ENCODE results near the gene HLA-E. TPM values are rescaled to one million over a fixed set of nuclear protein-coding genes. Genes with fewer than 3 reads are reported as not detected.

Gene HLA-E
- total RNA-seq, 2 donors from 2014 or later = 133 to 216 TPM

DNA sequence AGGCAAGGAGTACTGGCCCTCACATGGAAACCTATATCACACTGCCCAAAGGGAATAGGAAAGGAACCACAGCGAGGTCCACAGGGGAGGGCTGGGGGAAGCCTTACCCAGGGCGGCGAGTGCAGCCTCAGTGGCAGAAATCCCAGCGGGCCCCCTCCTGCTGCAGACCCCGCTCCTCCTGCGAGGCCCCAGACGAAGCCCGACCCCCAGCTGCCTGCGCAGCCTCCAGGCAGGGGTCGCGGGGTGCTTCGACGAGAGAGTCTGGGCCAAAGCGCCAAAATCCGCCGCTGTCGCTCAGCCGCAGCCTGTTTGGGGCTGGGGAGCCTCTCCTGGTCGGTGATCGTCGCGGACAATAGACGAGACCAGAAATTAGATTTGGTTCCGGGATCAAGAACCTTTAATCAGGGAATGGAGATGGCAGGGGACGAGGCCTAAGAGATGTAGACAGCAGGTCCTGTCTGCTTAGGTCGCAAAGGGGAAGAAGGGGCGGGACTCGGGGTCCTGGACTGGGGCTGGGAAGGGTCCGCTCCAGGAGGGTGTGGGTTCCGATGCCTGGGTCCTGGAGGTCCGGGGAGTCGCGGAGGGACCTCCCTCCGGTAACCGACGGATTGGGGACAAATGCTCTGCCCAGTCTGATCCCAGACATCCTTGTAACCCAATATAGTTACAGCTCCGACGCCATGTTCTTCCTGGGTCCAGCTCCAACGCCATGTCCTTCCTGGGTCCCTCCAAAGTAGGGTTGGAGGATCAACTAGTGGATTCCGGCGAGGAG lies 36.4 kb upstream of the HLA-E start:
- WGBS, 2 donors = 29 to 44% methylated on average over 19 to 40 of the region's 41 CpGs
- intact Hi-C loops (cut with DNase I) = no loop called here

DNA sequence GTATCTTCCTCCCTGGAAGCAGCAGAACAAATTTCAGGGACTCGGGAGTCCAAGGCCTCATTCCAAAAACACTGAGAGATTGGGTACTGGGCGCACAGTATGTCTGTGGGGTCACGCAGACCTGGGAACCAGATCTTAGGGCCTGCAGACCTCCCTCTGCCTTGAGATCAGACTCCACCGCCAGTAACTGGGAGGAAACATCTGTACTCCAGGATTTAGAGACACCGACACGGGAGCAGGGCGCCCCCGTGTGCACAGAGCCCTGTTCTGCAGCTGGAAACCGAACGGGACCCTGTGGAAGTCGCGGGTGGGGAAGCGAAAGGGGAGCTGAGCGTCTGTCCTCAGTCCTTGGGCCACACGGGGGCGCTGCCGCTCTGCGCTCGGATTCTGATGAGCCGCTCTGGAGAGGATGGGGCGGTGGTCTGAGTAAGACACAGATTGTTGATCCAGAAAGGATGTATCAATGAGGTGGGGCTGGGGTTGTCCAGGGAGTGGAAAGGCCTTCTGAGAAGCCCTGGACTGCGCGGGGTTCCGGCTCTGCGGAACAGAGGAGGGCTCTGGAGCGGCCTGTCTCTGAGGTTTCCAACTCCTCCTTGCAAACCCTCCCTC lies 35.7 kb upstream of the HLA-E start:
- no peak overlapping the region for H3K27ac ChIP-seq
- peak; percentile 77 to 89 (median 84) for DNase-seq
- TF ChIP-seq POLR2A (IDR thresholded peaks at IDR 0.05) = no peak
- TF ChIP-seq, protein P1, sequence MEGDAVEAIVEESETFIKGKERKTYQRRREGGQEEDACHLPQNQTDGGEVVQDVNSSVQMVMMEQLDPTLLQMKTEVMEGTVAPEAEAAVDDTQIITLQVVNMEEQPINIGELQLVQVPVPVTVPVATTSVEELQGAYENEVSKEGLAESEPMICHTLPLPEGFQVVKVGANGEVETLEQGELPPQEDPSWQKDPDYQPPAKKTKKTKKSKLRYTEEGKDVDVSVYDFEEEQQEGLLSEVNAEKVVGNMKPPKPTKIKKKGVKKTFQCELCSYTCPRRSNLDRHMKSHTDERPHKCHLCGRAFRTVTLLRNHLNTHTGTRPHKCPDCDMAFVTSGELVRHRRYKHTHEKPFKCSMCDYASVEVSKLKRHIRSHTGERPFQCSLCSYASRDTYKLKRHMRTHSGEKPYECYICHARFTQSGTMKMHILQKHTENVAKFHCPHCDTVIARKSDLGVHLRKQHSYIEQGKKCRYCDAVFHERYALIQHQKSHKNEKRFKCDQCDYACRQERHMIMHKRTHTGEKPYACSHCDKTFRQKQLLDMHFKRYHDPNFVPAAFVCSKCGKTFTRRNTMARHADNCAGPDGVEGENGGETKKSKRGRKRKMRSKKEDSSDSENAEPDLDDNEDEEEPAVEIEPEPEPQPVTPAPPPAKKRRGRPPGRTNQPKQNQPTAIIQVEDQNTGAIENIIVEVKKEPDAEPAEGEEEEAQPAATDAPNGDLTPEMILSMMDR (IDR thresholded peaks at IDR 0.05) = peak; percentile 46 to 88 (median 71)
- no peak overlapping the region for H3K4me3 ChIP-seq
- no peaks in the 10 kb centered on the region for H3K36me3 ChIP-seq (replicated peaks in 1 of 2; ENCODE audit: insufficient read depth in 1 of 2, low read depth in 2 of 2)
- no peaks in the 10 kb centered on the region for H3K9me3 ChIP-seq
- 3% methylated on average over 21 to 24 of the region's 26 CpGs for WGBS, 2 donors
- intact Hi-C loops (cut with DNase I) = no loop called here
- H3K27me3 ChIP-seq = peaks cover 0 to 40% of the 10 kb centered on the region in 2 donors
- peaks cover 16% of the 10 kb centered on the region for H3K4me1 ChIP-seq
- ATAC-seq = peak; percentile 85

More for the DNA sequence above, 36.4 kb upstream of the HLA-E start:
- Histone ChIP-seq H3K36me3 (replicated peaks in 1 of 2; ENCODE audit: insufficient read depth in 1 of 2, low read depth in 2 of 2) (no peaks in the 10 kb centered on the region), H3K4me3 (no peak overlapping the region), H3K27ac (no peak overlapping the region), H3K27me3 (peaks cover 0 to 42% of the 10 kb centered on the region in 2 donors), H3K9me3 (no peaks in the 10 kb centered on the region), H3K4me1 (peaks cover 16% of the 10 kb centered on the region)
- DNase-seq = no peak
- ATAC-seq = no peak
- TF ChIP-seq, protein P1 (IDR thresholded peaks at IDR 0.05) = no peak
- TF ChIP-seq POLR2A (IDR thresholded peaks at IDR 0.05) = no peak

DNA sequence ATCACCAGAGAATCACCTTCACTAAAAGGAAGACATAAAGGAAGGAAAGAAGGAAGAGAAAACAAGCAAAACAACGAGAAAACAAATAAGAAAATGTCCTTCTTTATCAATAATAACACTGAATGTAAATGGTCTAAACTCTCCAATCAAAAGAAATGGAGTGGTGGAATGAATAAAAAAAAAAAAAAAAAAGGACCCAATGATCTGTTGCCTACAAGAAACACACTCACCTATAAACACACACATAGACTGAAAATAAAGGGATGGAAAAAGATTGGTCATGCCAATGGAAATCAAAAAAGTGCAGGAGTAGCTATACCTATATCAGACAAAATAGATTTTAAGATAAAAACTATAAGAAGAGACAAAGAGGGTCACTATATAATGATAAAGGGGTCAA lies 30.2 kb upstream of the HLA-E start:
- 23 to 33% methylated on average over 1 of the region's 1 CpG for WGBS, 2 donors
- H3K4me1 ChIP-seq = peaks cover 8% of the 10 kb centered on the region
- peaks cover 0 to 42% of the 10 kb centered on the region in 2 donors for H3K27me3 ChIP-seq
- H3K4me3 ChIP-seq = no peak overlapping the region
- TF ChIP-seq, protein P1 (IDR thresholded peaks at IDR 0.05) = no peak
- no peak for TF ChIP-seq POLR2A (IDR thresholded peaks at IDR 0.05)
- intact Hi-C loops (cut with DNase I) = no loop called here
- ATAC-seq (no peak), DNase-seq (no peak)
- no peaks in the 10 kb centered on the region for H3K36me3 ChIP-seq (replicated peaks in 1 of 2; ENCODE audit: insufficient read depth in 1 of 2, low read depth in 2 of 2)
- H3K27ac ChIP-seq = no peak overlapping the region
- H3K9me3 ChIP-seq = no peaks in the 10 kb centered on the region

DNA sequence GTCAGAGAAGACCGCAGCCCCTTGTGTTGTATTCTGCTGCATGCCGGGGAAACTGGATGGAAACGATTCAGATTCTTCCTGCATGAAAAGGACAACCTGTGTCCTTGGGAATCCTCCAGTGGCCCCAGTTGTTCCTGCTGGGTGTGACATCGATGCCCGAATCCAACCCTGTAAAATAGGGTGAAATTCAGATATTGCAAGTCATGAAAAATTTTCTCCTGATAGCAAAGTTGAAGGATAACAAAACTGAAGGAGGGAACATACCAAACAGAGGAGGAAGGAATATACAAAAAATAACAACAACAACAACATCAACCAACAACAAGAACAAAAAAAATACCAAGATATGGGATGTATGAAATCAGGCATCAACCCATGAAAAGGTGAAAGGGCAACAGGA lies 28.3 kb upstream of the HLA-E start:
- intact Hi-C loops (cut with DNase I) = no loop called here
- Histone ChIP-seq H3K36me3 (replicated peaks in 1 of 2; ENCODE audit: insufficient read depth in 1 of 2, low read depth in 2 of 2) (no peaks in the 10 kb centered on the region), H3K4me3 (no peak overlapping the region), H3K9me3 (no peaks in the 10 kb centered on the region), H3K27me3 (peaks cover 0 to 59% of the 10 kb centered on the region in 2 donors), H3K27ac (no peak overlapping the region), H3K4me1 (peaks cover 12% of the 10 kb centered on the region)
- DNase-seq = no peak
- no peak for TF ChIP-seq POLR2A (IDR thresholded peaks at IDR 0.05)
- TF ChIP-seq, protein P1 (IDR thresholded peaks at IDR 0.05) = no peak
- WGBS, 2 donors = 66 to 67% methylated on average over 5 of the region's 5 CpGs
- no peak for ATAC-seq
